Measurements from ENCODE around the gene IGFBP7. TPM values are rescaled to one million over a fixed set of nuclear protein-coding genes. Genes with fewer than 3 reads are reported as not detected.

Gene IGFBP7
- total and polyA plus RNA-seq, 2 donors from 2014 or later: 1,703 to 2,157 TPM

- no peak for FAIRE-seq
- H3K4me1 ChIP-seq (ENCODE audit: control insufficient read depth in 2 of 3, insufficient read depth in 2 of 3, low read depth in 1 of 3, low read length in 3 of 3): peaks cover 0 to 41% (median 38%) of the 10 kb centered on the region in 3 donors
- TF ChIP-seq CTCF (IDR thresholded peaks at IDR 0.05; ENCODE audit: borderline replicate concordance, extremely low read depth, insufficient read depth): no peak
- H3K36me3 ChIP-seq (ENCODE audit: control insufficient read depth in 2 of 3, insufficient read depth in 3 of 3, low read length in 3 of 3): no peaks in the 10 kb centered on the region
- no peak overlapping the region for H3K9ac ChIP-seq (ENCODE audit: low read length in 3 of 3)
- intact Hi-C loops (cut with DNase I): no loop called here
- no peak for DNase-seq
- no peaks in the 10 kb centered on the region for H3K9me3 ChIP-seq (ENCODE audit: control insufficient read depth in 2 of 3, insufficient read depth in 1 of 3, low read length in 3 of 3)
- peak overlapping the region in 1 of 2 donors; percentile 13 for H3K27ac ChIP-seq (ENCODE audit: low read depth in 2 of 2, low read length in 2 of 2)
- no peak overlapping the region for H3K4me3 ChIP-seq (ENCODE audit: low read length in 3 of 3)
- no peaks in the 10 kb centered on the region for H3K27me3 ChIP-seq (ENCODE audit: control insufficient read depth, insufficient read depth, low read length)
Measured at GRCh38 chr4:57070461-57070860, 39.7 kb downstream of the IGFBP7 start.

GRCh38 chr4:57068237-57068981 is 41.8 kb downstream of the IGFBP7 start:
- H3K27ac ChIP-seq (ENCODE audit: low read depth in 2 of 2, low read length in 2 of 2): peak overlapping the region; percentile 30 to 82
- DNase-seq (no peak), FAIRE-seq (no peak)
- no peak for TF ChIP-seq CTCF (IDR thresholded peaks at IDR 0.05; ENCODE audit: borderline replicate concordance, extremely low read depth, insufficient read depth)
- H3K4me1 ChIP-seq (ENCODE audit: control insufficient read depth in 2 of 3, insufficient read depth in 2 of 3, low read depth in 1 of 3, low read length in 3 of 3): peaks cover 0 to 44% (median 40%) of the 10 kb centered on the region in 3 donors
- intact Hi-C loops (cut with DNase I): no loop called here
- H3K4me3 ChIP-seq (ENCODE audit: low read length in 3 of 3): no peak overlapping the region
- H3K27me3 ChIP-seq (ENCODE audit: control insufficient read depth, insufficient read depth, low read length): no peaks in the 10 kb centered on the region
- H3K9me3 ChIP-seq (ENCODE audit: control insufficient read depth in 2 of 3, insufficient read depth in 1 of 3, low read length in 3 of 3): no peaks in the 10 kb centered on the region
- no peaks in the 10 kb centered on the region for H3K36me3 ChIP-seq (ENCODE audit: control insufficient read depth in 2 of 3, insufficient read depth in 3 of 3, low read length in 3 of 3)
- no peak overlapping the region for H3K9ac ChIP-seq (ENCODE audit: low read length in 3 of 3)

- no peak for FAIRE-seq
- intact Hi-C loops (cut with DNase I): no loop called here
- Histone ChIP-seq H3K9ac (ENCODE audit: low read length in 3 of 3) (peak overlapping the region in 1 of 3 donors; percentile 15), H3K4me3 (ENCODE audit: low read length in 3 of 3) (no peak overlapping the region), H3K27ac (ENCODE audit: low read depth in 2 of 2, low read length in 2 of 2) (peak overlapping the region; percentile 54 to 79), H3K4me1 (ENCODE audit: control insufficient read depth in 2 of 3, insufficient read depth in 2 of 3, low read depth in 1 of 3, low read length in 3 of 3) (peaks cover 0 to 49% (median 36%) of the 10 kb centered on the region in 3 donors), H3K27me3 (ENCODE audit: control insufficient read depth, insufficient read depth, low read length) (no peaks in the 10 kb centered on the region), H3K36me3 (ENCODE audit: control insufficient read depth in 2 of 3, insufficient read depth in 3 of 3, low read length in 3 of 3) (no peaks in the 10 kb centered on the region), H3K9me3 (ENCODE audit: control insufficient read depth in 2 of 3, insufficient read depth in 1 of 3, low read length in 3 of 3) (no peaks in the 10 kb centered on the region)
- no peak for DNase-seq
- no peak for TF ChIP-seq CTCF (IDR thresholded peaks at IDR 0.05; ENCODE audit: borderline replicate concordance, extremely low read depth, insufficient read depth)
Measured at GRCh38 chr4:57065730-57066482, 44.3 kb downstream of the IGFBP7 start.

Measured in kidney (tissue), 14 donors.